Glomerular visceral epithelial cell (primary cell): ENCODE data around the gene DZIP1L.
"Not testable (repeated sequence)": the region's sequence is repeated elsewhere in the genome, so short reads cannot be mapped to it uniquely, and the experiment has no call there.

Experiments
- DNase-seq: peaks from one replicate; pipeline ENCODE4 v3.0.0-alpha.2; 2016; ENCODE audit errors: extremely low spot score

Gene DZIP1L

DNA sequence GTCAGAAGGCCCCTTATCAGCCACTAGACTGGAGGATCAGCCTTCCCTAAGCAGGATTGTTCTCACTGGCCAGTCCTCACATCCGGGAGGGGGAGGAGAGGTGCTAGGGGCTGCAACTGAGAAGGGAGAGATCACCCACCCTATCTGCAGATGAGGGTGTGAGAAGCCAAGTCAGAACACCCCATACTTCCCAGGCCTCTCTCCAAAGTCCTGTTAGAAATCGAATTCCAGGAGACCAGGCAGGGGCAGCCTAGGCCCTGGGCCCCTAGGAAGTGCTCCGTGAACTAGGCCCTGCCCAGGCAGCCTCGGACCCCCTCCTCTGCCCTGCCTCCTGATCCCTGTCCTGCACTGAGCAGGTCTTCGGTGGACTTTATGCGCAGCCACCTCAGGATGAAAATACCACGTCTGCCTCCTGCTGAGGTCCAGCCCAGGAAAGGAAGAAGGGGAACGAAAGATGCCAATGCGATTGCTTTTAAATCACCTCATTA, 933 bp downstream of the DZIP1L start:
- DNase-seq, result peak; percentile 43

DNA sequence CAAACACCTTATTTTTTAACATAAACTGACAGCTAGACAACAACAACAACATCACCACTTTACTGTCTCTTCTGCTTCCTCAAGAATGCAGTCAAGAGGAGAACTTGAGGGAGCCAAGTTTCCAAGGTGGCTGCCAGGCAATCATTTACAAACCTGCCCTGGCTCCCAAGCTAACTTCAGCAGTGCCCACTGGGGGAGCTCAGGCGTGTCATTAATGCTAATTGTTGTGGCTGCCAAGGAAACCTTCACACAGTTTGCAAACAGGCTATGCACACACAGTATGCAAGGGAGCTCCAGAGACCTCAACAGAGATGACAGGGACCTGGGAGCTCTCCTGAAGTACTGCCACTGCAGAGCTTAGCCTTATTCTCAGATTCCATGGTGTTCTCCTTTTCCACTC, 2.1 kb downstream of the DZIP1L start:
- peak; percentile 91 for DNase-seq

DNA sequence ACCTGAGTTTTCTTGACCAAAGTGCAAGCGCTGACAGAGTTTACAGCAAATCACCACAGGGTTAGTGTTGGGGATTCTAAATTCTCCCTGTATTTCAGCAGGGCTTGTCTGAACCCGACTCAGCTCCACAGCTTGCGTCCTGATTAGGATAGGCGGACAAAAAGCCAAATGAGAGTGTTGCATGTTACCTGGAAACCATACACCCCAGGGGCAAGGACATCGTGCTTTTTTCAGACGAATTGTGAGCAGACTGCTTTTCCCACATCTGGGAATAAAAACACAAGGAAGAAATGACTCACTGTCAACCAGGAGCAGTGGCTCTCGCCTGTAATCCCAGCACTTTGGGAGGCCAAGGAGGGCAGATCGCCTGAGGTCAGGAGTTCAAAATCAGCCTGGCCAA, 3.0 kb downstream of the DZIP1L start:
- DNase-seq, result peak; percentile 14

DNA sequence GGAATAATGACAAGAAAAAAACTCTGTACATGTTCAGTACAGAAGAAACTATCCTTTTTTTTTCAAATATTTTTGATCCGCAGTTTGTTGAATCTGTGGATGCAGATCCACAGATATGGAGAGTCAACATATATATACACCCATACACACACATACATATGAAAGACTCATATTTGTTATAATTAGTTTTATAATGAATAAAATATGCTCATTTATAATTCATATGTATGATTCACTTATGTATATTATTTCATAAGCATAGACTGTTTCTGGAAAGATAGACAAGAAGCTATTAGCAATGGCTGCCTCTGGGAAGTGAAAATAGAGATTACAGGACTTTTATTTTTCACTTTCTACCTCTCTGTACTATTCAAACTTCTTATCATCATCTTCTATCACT, 9.8 kb downstream of the DZIP1L start:
- no peak for DNase-seq

DNA sequence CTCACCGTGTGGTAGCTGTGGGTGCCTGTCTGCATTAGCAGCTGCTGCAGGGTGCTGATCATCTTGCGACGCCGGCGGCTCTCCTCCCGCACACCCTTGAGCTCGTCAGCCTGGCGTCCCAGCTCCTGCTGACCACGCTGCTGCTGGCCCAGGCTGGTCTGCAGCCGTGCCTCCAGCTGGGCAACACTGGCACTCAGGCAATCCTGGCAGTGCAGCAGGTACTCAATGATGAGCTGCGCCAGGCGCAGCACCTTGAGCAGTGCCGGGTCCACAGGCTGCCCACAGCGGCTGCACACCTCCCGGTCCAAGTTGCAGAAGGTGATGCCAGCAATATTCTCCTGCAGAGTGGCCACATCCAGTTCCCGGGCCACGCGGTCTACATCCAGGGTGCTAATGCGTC, 11.9 kb downstream of the DZIP1L start:
- no peak for DNase-seq

DNA sequence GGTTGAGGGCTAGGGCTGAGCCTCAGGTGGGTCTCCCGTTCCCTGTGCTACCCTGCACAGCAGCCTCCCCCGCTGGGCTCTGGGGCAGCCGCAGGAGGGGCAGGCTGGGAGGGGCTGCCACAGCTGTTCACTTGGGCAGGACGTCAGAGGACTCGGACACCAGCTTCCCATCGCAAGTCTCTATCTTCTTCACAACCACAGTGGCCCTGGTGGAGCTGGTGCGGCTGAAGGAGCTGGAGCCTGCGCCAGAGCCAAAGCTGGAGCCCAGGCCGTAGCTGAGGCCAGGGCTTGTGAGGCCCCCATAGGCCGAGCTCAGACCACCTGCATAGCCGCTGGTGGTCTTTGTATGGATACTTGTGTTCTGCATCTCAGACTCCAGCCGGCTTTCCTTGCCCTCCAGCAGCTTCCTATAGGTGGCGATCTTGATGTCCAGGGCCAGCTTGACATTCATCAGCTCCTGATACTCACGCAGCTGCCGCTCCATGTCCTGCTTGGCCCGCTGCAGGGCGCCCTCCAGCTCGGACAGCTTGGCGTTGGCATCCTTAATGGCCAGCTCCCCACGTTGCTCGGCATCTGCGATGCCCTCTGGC, 14.0 kb downstream of the DZIP1L start:
- DNase-seq, result not testable (repeated sequence)

DNA sequence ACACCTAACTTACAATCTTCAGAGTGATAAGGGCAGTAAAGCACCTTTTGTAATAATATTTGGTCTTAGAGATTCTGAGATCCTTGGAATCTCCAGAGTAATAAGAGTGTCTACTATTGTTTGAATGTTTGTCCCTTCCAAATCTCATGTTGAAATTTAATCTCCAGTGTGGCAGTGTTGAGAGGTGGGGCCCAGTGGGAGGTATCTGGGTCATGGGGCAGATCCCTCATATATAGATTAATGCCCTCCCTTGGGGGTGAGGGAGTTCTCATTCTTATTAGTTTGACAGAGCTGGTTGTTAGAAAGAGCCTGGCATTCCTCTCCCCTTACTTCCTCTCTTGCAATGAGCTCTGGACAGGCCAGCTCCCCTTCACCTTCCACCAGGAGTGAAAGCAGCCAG, 16.0 kb downstream of the DZIP1L start:
- DNase-seq, result no peak

DNA sequence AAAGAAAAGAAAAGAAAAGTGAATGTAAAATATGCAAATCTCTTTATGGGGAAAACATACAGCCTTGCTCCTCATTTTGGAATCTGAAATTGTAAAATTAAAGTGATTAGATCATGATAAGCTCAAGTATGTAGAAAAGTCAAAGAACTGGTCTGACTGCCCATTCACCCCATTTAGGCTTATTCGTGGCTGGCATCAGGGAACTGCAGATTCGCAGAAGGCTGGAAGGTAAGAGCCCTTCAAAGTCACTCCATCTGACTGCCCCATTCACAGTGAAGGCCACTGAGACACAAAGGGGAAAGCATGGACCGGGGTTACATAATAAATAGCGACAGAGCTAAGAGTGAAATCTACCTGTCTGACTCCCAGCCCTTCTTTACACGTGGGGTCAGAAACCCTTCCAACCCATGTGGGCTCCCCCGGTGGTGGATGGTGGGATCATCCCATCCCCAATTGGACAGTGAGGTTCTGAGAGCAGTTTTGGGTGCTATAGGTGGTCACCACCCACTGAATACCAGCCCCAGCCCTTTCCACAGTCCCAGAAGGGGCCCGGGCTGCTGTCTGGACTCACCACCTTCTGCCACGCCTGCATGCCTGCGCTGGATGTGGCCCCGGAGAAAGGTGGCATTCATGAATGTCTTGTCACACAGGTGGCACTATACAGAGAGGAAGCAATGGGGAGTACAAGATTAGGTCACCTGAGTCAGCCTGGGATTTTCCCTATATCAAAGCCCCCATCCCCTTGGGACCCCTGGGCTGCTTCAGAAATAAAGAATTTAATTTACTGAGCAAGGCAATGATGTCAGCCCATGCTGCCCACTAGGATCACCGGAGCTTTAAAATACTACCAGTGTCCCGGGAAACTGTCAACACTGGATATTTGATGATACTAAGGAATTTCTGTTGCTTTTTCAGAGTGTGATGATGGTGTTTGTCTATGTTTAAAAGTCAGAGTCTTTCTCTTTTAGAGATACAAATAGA, 17.9 kb downstream of the DZIP1L start:
- DNase-seq, result no peak

DNA sequence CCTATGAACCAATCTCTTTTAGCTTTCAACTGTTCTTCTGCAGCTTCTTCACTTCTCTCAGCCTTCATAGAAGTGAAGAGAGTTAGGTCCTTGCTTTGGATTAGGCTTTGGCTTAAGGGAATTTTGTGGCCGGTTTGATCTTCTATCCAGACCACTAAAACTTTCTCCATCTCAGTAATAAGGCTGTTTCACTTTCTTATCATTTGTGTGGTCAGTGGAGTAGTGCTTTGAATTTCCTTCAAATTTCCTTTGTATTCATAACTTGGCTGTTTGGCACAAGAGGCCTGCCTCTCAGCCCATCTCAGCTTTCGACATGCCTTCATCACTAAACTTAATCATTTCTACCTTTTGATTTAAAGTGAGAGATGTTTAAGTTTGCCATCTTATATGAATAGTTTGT, 21.7 kb downstream of the DZIP1L start:
- DNase-seq, result no peak

DNA sequence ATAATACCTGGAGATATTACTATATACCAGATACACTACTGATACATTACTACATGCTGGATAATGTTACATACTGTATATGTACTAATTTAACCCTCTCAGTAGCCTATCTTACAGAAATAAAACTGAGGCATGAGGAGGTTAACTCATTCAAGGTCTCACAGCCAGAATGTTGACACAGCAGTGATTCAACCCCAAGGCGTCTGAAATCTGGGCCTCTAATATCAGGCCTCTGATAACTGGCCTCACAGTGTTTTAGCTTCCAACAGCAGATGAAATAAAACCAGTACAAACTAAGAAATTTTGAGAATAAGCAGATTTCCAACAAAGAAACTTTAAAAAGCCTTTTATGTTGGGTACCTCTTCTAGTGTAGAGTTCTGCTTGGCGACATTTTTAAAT, 23.4 kb downstream of the DZIP1L start:
- DNase-seq, result no peak

DNA sequence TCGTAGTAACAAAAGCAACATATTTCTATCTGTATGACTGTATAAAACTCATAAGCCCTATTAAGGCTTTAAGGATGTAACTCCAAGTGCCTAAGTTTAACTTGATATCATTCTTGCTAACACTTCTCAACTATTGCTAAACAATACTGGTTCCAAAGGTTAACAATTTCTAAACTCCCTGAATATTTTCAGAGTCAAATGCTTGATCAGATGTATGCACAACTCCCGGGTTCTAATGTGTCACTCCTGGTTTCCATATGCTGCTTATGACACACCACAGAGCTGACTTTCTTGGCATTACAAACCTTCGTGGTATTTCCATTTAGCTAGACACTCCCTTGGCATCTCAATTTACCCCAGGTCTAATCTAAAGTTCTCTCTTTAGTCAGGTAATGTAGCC, 26.3 kb downstream of the DZIP1L start:
- peak; percentile 15 for DNase-seq

DNA sequence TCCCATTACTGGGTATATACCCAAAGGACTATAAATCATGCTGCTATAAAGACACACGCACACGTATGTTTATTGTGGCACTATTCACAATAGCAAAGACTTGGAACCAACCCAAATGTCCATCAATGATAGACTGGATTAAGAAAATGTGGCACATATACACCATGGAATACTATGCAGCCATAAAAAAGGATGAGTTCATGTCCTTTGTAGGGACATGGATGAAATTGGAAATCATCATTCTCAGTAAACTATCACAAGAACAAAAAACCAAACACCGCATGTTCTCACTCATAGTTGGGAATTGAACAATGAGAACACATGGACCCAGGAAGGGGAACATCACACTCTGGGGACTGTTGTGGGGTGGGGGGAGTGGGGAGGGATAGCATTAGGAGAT, 29.7 kb downstream of the DZIP1L start:
- DNase-seq, result not testable (repeated sequence)

DNA sequence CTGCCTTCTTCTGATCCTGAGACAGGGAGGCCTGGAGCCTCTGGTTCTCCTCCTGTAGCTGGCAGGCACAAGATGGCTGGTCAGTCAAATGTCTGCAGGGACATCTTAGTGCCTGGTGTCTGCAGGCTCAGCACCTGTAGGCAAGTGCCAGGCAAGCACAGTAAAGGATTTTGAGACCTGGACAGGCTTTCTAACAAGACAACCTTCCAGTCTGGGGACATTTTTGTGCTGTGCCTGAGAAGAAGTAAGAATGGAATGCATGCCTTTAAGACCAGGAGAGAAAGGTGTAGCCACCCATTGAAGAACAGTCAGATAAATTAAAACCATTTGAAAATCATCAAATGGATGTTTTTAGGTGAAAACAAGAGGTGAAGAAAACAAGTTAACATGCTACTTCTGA, 31.2 kb downstream of the DZIP1L start:
- DNase-seq, result no peak

DNA sequence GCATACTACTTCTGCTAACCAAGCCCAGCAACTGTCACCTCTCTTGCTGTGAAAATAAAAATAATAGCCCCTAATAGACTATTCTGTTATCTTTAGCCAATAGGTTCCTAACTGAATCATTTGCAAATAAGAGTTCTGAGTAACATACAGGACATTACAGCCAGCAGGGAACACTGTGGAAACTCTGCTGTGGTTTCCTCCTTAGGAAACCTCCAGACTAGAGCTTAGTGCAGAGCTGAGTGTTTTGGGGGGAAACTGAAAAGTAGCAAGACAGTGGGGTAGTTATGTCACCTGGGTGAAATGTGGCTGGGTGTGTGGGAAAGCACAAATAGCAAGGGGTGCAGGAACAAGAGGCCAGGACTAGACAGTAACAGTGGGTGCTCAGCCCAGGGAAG, 32.4 kb downstream of the DZIP1L start:
- DNase-seq, result no peak

DNA sequence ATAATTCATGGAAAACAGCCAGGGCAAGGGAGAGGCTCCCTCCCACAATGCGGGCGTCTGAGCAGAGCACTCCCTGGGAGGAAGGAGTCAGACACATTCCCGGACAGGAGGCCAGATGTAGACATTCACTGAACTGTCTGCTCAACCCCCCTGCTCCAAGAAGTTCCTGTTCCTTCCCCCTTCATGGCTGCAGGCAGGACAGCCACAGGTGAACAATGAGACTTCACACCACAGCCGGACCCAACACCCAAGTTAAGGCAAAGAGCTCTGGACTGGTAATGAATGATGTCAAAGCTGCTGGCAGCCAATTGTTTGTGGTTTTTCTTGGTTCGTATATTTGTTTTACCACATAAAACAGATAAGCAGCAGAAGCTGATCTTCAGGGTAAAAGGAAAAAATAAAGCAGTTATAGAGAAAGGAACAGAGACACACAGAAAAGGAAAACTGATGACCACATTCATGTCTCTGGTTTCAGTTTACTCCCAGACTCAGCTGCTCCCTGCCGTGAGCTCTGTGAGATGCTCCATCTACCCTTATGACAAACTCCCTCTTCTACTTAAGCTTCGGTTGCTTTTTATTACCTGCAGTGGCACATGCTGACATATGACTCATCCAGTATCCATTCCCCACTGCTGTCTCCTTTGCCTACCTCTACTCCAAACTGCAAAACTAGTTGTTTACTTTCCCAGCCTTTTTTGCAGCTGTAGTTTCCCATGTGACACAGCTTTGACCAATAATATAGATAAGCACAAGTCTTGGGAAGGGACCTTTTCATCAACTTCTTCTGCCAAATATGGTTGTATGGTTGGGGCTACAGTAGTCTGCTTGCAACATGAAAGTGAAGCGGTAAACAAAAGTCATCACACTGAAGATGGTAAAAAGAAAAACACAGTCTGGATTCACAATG, 33.1 kb downstream of the DZIP1L start:
- DNase-seq, result peak; percentile 69

DNA sequence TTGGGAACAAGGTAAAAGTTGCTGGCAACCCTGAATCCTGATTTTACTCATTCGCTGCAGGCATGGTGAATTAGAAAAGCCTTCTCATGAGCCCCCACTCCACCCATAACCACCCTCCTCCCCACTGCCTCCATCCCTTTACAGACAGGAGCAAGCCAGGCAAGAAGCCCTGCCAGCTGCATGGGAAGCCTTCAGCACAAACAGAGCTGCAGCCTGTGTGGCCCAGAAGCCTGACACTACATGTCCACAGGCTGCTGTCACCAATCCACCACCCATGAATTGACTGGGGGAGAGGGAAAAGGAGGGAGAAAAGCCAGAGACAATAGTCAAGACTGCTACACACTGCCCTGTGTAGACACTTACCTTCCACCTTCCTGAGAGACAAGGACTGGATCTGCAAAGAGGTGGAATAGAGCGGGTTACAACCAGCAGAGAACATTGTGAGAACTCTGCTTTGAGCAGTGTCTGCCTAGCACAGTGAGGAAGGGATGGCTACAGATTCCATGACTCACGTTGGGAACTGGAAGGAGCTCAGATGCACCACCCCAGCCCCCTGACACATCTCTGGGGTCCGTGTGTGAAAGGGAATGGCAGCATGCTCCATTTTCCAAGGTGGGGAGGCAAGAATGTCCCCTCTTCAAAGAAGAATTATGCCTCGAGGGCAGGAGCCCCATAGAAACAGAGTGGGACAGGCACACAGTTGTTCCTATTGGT, 33.9 kb downstream of the DZIP1L start:
- peak; percentile 33 for DNase-seq

DNA sequence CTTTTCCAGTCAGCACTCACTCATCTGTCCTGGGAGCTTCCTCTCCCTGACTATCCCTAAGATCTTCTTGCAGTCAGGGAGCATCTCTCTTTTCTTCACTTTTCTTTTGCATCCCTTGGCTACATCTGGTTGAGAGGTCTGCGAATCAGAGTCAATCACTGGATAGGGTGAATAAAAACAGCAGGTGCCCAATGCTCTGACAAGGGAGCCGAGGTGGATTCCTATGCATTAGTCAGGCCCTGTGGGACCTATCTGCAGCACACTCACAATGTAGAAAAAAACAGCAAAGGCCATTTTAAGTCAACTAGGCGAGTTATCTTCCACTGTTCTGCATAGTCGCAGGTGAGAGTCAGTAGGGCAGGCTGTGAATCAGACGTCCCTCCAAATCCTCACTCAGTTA, 35.5 kb downstream of the DZIP1L start:
- no peak for DNase-seq

DNA sequence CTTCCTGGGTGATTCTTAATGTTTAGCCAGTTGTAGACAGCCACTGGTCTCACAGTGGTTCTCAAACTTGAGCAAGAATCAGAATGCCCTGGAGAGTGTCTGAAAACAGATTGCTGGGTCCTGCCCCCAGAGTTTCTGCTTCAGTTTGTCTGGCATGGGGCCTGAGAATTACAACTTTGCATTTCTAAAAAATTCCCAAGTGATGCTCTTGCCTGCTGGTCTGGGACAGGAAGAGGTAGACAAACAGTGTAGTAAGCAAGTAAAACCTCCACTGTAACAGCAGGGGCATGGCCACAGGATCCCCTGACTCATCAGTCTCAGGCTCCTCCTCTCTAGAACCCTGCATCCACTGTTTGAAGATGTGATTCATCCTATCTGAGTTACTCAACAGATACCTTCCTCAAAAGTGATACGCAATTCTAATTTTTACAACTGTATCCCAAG, 36.5 kb downstream of the DZIP1L start:
- peak; percentile 81 for DNase-seq

DNA sequence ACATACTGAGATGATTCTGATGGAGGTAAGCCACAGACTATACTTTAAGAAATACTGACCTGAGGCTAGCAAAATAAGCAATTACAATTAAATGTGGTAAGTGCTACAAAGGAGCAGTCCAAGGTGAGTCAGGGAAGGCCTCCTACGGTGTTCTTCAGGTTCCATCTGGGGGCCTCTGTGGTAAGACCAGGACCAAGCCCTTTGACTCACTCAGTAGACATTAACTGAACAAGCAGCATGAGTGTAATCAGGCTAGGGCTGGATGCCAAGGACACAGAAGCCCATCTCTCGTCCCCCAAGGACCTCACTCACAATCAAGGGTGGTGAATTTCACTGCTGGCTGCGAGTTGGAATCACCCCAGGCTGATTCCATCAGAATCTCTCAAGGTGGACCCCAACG, 37.3 kb downstream of the DZIP1L start:
- peak; percentile 71 for DNase-seq

DNA sequence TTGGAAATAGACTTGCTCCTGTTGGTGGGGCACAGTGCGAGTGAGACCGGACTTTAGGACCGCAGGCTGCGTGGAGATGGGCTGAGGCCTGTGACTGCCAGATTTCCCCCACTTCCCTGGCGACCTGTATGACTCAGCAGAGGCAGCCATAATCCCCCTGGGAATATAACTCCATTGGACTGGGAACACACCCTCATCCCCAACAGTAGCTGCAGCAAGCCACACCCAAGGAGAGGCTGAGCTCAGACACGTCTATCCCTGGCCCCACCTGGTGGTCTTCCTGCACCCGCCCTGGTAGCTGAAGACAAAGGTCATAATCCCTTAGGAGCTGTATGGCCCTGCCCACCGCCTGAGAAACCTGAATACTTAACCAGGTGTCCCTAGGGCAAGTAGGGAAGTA, 42.6 kb downstream of the DZIP1L start:
- no peak for DNase-seq

DNA sequence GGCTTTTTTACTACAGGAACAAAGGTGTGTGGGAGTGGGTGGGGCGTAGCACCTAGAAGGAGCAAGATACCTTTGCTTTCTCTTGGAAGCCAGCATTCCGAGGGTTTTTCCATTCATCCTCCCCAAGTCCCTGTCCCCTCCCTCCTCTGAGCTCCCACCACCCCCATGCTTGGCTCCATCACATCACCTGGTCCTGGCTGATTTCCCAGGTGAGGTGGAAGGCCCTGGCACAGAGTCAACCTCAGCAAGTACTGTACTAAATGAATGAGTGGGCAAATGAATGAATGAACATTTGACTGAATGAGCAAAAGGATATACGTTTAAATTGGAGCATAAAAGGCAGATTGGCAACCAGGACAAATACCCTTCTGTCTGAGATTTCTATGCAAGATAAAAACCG, 45.4 kb downstream of the DZIP1L start:
- DNase-seq, result no peak
